Gastrocnemius medialis (tissue), 4 donors: ENCODE results near the gene NR1D2. TPM values are rescaled to one million over a fixed set of nuclear protein-coding genes. Genes with fewer than 3 reads are reported as not detected.
A peak's percentile ranks its signal among the peaks of the same experiment; 100 is the strongest.

Experiments used
- ATAC-seq, 2 donors: fragments of 150-250 bp; one replicate each; pipeline ENCODE4 v1.9.1; 2016
- DNase-seq, 2 donors: peaks; one replicate each; pipeline ENCODE4 v3.0.0-alpha.2; 2019
- H3K27ac ChIP-seq, 4 donors: fragments of 200-600 bp; sonication (generic); 1 replicate in 1 of 4; 2 replicates in 3 of 4; pipeline ENCODE4 v1.5.1; 2016 to 2018; ENCODE audit warnings: mild to moderate bottlenecking in 2 of 4, moderate library complexity in 1 of 4
- H3K27me3 ChIP-seq, 3 donors: fragments of 200-600 bp; sonication (generic) in 2 of 3; 1 replicate in 1 of 3; 2 replicates in 2 of 3; pipeline versions ENCODE4 v1.5.1 to v1.6.0; 2016 to 2019; ENCODE audit warnings: mild to moderate bottlenecking in 1 of 3, moderate library complexity in 1 of 3
- H3K36me3 ChIP-seq, 2 donors: fragments of 200-600 bp; sonication (generic) in 1 of 2; one replicate each; pipeline ENCODE4 v1.5.1; 2017 to 2018
- H3K4me1 ChIP-seq, 2 donors: fragments of 200-600 bp; sonication (generic) in 1 of 2; one replicate each; pipeline ENCODE4 v1.5.1; 2016 to 2017; ENCODE audit warnings: mild to moderate bottlenecking in 2 of 2
- H3K4me3 ChIP-seq, 4 donors: fragments of 200-600 bp; sonication (generic) in 3 of 4; 1 replicate in 1 of 4; 2 replicates in 3 of 4; pipeline ENCODE4 v1.5.1; 2016 to 2019; ENCODE audit warnings: mild to moderate bottlenecking in 2 of 4
- H3K9me3 ChIP-seq, 3 donors: fragments of 200-600 bp; sonication (generic) in 2 of 3; 1 replicate in 1 of 3; 2 replicates in 2 of 3; pipeline ENCODE4 v1.5.1; 2016 to 2019
- POLR2A ChIP-seq, 2 donors: fragments of 450-650 bp; IDR thresholded peaks; one replicate each; pipeline ENCODE4 v1.6.1; 2017; ENCODE audit warnings: antibody characterized with exemption in 2 of 2, mild to moderate bottlenecking in 2 of 2, moderate library complexity in 2 of 2
- in situ Hi-C, 4 donors: fragments of 200-750 bp; cut with MboI; loops; one replicate each; pipeline versions ENCODE4 v1.15.0 to v1.8.0; 2017; ENCODE audit warnings: low sequenced_read_pairs in 4 of 4
- intact Hi-C: fragments of 100-400 bp; cut with DNase I; formaldehyde crosslinking; loops from one replicate; pipeline ENCODE4 v1.15.1; 2023; ENCODE audit warnings: low total_unique reads
- total RNA-seq, 4 donors: library from RNA; depleted of rRNA; stranded (reverse); fragments of >200 nt; gene quantifications; one replicate each; pipeline versions ENCODE4 v1.1.0 to v1.2.3, GENCODE V29; 2016
- TF ChIP-seq, protein P1 (sequence below), 5 experiments: fragments of 450-650 bp in 3 of 5; fragments of 200-600 bp in 2 of 5; sonication (generic) in 2 of 5; IDR thresholded peaks in 4 of 5; conservative IDR thresholded peaks in 1 of 5; 1 replicate in 4 of 5; 2 replicates in 1 of 5; pipeline ENCODE4 v1.5.1; 2016 to 2019; ENCODE audit warnings: antibody characterized with exemption in 5 of 5, mild to moderate bottlenecking in 3 of 5, moderate library complexity in 3 of 5

The NR1D2 gene
- total RNA-seq, 4 donors from 2014 or later, result 27.1 to 62.7 (median 51.2) TPM

DNA sequence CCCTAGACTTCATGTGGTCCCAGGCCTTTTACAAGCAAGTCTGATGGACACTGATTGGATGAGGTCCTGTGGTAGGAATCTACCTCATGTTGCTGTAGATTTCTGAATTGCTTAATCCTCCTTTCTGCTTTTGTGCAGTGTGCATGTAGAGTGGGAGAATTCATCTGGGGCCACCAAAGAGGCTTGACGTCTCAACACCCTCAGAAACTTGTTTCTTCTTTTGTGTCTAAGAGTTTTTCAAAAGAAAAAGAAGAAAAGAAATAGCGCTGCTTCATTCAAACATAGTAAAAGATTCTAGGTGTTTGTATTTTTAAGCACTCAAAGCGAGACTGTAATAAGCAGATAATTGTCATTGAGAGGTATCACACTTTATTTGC is 46.2 kb downstream of the NR1D2 start:
- no peak overlapping the region for H3K4me3 ChIP-seq
- H3K36me3 ChIP-seq, result no peaks in the 10 kb centered on the region
- in situ Hi-C loops, result loop anchor here in 2 of 4 donors (10.0 to 25.0 kb wide), 3 partner anchors 244 to 696 kb away; no protein-coding TSS in a partner anchor
- H3K27ac ChIP-seq, result peak overlapping the region in 1 of 4 donors; percentile 62
- DNase-seq, result no peak
- intact Hi-C loops, result no loop called here
- TF ChIP-seq, protein P1, sequence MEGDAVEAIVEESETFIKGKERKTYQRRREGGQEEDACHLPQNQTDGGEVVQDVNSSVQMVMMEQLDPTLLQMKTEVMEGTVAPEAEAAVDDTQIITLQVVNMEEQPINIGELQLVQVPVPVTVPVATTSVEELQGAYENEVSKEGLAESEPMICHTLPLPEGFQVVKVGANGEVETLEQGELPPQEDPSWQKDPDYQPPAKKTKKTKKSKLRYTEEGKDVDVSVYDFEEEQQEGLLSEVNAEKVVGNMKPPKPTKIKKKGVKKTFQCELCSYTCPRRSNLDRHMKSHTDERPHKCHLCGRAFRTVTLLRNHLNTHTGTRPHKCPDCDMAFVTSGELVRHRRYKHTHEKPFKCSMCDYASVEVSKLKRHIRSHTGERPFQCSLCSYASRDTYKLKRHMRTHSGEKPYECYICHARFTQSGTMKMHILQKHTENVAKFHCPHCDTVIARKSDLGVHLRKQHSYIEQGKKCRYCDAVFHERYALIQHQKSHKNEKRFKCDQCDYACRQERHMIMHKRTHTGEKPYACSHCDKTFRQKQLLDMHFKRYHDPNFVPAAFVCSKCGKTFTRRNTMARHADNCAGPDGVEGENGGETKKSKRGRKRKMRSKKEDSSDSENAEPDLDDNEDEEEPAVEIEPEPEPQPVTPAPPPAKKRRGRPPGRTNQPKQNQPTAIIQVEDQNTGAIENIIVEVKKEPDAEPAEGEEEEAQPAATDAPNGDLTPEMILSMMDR (IDR thresholded peaks at IDR 0.05 in 4 of 5, conservative IDR thresholded peaks at IDR 0.05 in 1 of 5), result no peak
- no peak for TF ChIP-seq POLR2A (IDR thresholded peaks at IDR 0.05)
- no peaks in the 10 kb centered on the region for H3K27me3 ChIP-seq
- H3K4me1 ChIP-seq, result peaks cover 19 to 30% of the 10 kb centered on the region in 2 donors
- no peak for ATAC-seq
- no peaks in the 10 kb centered on the region for H3K9me3 ChIP-seq

DNA sequence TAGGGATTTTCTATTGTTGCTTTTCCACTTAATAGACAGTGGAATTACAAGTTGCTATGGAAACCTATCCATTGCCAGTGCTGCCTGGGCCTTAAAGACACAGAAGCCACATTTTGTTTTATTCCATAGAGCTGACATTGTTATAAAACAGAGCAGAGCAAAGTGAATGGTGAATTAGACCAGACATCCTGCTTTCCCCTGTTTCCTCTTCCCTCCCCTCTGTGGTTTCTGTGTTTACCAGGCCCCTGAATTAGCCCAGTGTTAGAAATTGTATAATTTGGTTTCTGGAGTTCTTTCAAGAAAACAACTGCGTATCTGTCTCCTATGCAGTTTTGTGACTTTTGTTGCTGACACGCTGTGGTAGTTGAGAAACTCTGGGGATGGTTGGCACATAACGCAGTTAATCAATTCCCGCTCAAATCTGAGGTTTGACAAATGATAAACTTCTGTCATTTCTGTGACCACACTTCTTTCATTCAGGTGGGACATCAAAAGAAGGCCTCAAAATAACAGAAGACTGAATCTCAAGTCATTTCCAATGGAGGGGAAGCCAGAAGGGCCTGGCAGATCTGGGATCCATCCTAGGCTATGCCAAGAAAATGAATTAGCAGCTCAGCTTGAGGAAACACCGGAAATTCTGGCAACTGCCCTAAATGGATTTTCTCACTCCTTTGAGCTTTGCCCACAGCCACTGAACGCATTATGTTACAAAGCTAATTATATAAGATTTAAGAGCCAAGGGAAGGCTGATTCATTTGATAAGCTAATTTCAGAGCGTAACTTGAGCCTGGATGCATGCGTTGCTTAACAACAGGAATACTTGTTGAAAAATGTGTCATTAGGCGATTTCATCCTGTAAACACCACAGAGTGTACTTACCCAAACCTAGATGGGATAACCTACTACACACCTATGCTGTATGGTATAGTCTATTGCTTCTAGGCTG is 46.9 kb downstream of the NR1D2 start:
- H3K36me3 ChIP-seq, result no peaks in the 10 kb centered on the region
- intact Hi-C loops, result no loop called here
- ATAC-seq (peak in 1 of 2 donors; percentile 88), DNase-seq (peak in 1 of 2 donors; percentile 28)
- in situ Hi-C loops, result loop anchor here in 2 of 4 donors (10.0 to 25.0 kb wide), 3 partner anchors 243 to 695 kb away; no protein-coding TSS in a partner anchor
- no peak overlapping the region for H3K4me3 ChIP-seq
- TF ChIP-seq POLR2A (IDR thresholded peaks at IDR 0.05), result no peak
- TF ChIP-seq, protein P1 (IDR thresholded peaks at IDR 0.05 in 4 of 5, conservative IDR thresholded peaks at IDR 0.05 in 1 of 5), result no peak
- H3K27ac ChIP-seq, result peak overlapping the region in 1 of 4 donors; percentile 62
- H3K27me3 ChIP-seq, result no peaks in the 10 kb centered on the region
- H3K9me3 ChIP-seq, result no peaks in the 10 kb centered on the region
- H3K4me1 ChIP-seq, result peaks cover 19 to 30% of the 10 kb centered on the region in 2 donors

DNA sequence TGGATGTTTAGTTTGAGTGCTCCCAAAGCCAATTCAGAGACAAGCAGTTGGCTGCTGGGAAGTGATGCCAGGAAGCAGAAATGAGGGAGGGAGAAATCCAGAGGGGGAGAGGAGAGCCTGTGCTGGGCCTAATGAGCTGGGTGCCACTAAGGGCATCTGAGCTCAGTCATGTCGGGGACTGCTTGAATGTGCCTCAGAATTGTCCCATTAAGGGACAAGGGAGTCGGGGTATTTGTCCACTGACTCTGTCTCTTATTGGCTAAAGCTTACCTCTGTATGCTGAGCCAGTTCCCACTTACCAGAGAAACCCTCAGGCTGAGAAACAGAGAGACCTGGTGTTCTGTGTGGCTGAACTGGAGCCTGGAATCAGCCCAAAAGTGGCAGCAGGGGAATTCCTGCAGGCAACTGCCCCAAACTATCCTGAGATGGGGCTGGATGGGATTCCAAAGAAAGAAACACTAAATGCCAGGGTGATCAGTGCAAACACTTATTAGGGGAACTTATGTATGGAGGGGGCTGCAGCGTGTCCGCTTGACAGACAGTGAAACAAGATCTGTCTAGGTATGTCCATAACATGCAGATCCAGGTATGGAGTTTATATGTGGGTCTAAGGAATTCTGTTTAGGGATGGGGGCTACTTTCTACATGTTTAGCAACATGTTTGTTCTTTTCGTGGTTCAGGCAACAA is 48.6 kb downstream of the NR1D2 start:
- Histone ChIP-seq H3K36me3 (no peaks in the 10 kb centered on the region), H3K27me3 (no peaks in the 10 kb centered on the region), H3K4me1 (peaks cover 19 to 30% of the 10 kb centered on the region in 2 donors), H3K4me3 (no peak overlapping the region), H3K9me3 (no peaks in the 10 kb centered on the region), H3K27ac (peak overlapping the region in 1 of 4 donors; percentile 29)
- no peak for TF ChIP-seq POLR2A (IDR thresholded peaks at IDR 0.05)
- TF ChIP-seq, protein P1 (IDR thresholded peaks at IDR 0.05 in 4 of 5, conservative IDR thresholded peaks at IDR 0.05 in 1 of 5), result no peak
- in situ Hi-C loops (loop anchor here in 2 of 4 donors (10.0 to 25.0 kb wide), 3 partner anchors 241 to 694 kb away; no protein-coding TSS in a partner anchor), intact Hi-C loops (no loop called here)
- DNase-seq, result no peak
- ATAC-seq, result no peak

DNA sequence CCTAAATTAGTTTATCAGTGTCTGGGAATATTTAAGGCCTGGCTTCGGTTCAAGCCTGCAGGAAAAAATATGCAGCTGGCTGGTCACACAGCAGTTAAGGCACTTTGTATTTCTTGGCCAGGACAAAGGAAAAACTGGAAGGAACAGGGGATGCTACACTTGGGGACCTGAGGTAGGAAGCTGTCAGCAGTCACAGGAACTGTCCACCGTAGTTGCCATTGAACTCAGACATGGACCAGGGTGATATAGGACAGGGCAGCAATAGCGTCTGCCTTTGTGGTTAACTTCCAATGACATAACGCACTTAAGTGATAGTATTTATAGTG is 49.1 kb downstream of the NR1D2 start:
- H3K27me3 ChIP-seq, result no peaks in the 10 kb centered on the region
- ATAC-seq (no peak), DNase-seq (no peak)
- in situ Hi-C loops (loop anchor here in 2 of 4 donors (10.0 to 25.0 kb wide), 3 partner anchors 241 to 693 kb away; no protein-coding TSS in a partner anchor), intact Hi-C loops (no loop called here)
- peaks cover 19 to 33% of the 10 kb centered on the region in 2 donors for H3K4me1 ChIP-seq
- TF ChIP-seq, protein P1 (IDR thresholded peaks at IDR 0.05 in 4 of 5, conservative IDR thresholded peaks at IDR 0.05 in 1 of 5), result no peak
- TF ChIP-seq POLR2A (IDR thresholded peaks at IDR 0.05), result no peak
- no peaks in the 10 kb centered on the region for H3K36me3 ChIP-seq
- no peak overlapping the region for H3K27ac ChIP-seq
- no peaks in the 10 kb centered on the region for H3K9me3 ChIP-seq
- no peak overlapping the region for H3K4me3 ChIP-seq
